Muscle of arm (tissue), 12 donors: ENCODE data around the gene GYS1. TPM values are rescaled to one million over a fixed set of nuclear protein-coding genes. Genes with fewer than 3 reads are reported as not detected.
"Not testable (repeated sequence)": the region's sequence is repeated elsewhere in the genome, so short reads cannot be mapped to it uniquely, and the experiment has no call there.

Experiments used
- DNase-seq: peaks from one replicate; pipeline ENCODE4 v3.0.0-alpha.2; 2013
- polyA plus RNA-seq, 12 donors: library from polyadenylated mRNA; unstranded; fragments of 120-200 nt; gene quantifications; one replicate each; pipeline ENCODE4 v1.2.1, GENCODE V29; 2013; ENCODE audit not compliant: insufficient read length in 12 of 12

Gene GYS1
- polyA plus RNA-seq, 12 donors: 51.4 to 109 (median 87.1) TPM; not detected in 1

- no peak for DNase-seq
Observed at GRCh38 chr19:49019242-49019932, 26.3 kb upstream of the GYS1 start.

- not testable (repeated sequence) for DNase-seq
Observed at GRCh38 chr19:49018388-49019241, 25.5 kb upstream of the GYS1 start.

- DNase-seq: no peak
Observed at GRCh38 chr19:49017666-49018351, 24.7 kb upstream of the GYS1 start.

- no peak for DNase-seq
Observed at GRCh38 chr19:49017041-49017665, 24.0 kb upstream of the GYS1 start, which contains the start of gene LHB. TSS of gene LHB (minus strand) at chr19:49017091. CDS start at chr19:49017081, 10 bp downstream.

- no peak for DNase-seq
Observed at GRCh38 chr19:49016067-49016839, 23.1 kb upstream of the GYS1 start.

- DNase-seq: no peak
Observed at GRCh38 chr19:49014870-49015255, 21.8 kb upstream of the GYS1 start.

GRCh38 chr19:49014123-49014869 is 21.2 kb upstream of the GYS1 start:
- no peak for DNase-seq

- no peak for DNase-seq
Observed at GRCh38 chr19:49011194-49011593, 18.1 kb upstream of the GYS1 start.

- no peak for DNase-seq
Observed at GRCh38 chr19:49010453-49010852, 17.3 kb upstream of the GYS1 start.

GRCh38 chr19:49009828-49010227 is 16.7 kb upstream of the GYS1 start:
- DNase-seq: no peak

GRCh38 chr19:49006905-49007304 is 13.8 kb upstream of the GYS1 start:
- no peak for DNase-seq

GRCh38 chr19:49004964-49005614 is 12.0 kb upstream of the GYS1 start:
- no peak for DNase-seq

GRCh38 chr19:49004133-49004532 is 11.0 kb upstream of the GYS1 start:
- DNase-seq: no peak

- DNase-seq: no peak
Observed at GRCh38 chr19:48999481-49000325, 6.6 kb upstream of the GYS1 start.

- DNase-seq: no peak
Observed at GRCh38 chr19:48997972-48998371, 4.9 kb upstream of the GYS1 start.

GRCh38 chr19:48994035-48994386 is 902 bp upstream of the GYS1 start:
- no peak for DNase-seq

- no peak for DNase-seq
Observed at GRCh38 chr19:48992581-48993174, 431 bp downstream of the GYS1 start.

GRCh38 chr19:48991873-48992580 is 1.1 kb downstream of the GYS1 start:
- peak; percentile 72 for DNase-seq
